ENCODE measurements around the gene PLA2G2D. TPM values are rescaled to one million over a fixed set of nuclear protein-coding genes. Genes with fewer than 3 reads are reported as not detected.

PLA2G2D gene
- total and polyA plus RNA-seq, 2 of the 8 experiments (the other 6 are each of a cell fraction or from before 2014, with no cell fraction given), result not detected

DNA sequence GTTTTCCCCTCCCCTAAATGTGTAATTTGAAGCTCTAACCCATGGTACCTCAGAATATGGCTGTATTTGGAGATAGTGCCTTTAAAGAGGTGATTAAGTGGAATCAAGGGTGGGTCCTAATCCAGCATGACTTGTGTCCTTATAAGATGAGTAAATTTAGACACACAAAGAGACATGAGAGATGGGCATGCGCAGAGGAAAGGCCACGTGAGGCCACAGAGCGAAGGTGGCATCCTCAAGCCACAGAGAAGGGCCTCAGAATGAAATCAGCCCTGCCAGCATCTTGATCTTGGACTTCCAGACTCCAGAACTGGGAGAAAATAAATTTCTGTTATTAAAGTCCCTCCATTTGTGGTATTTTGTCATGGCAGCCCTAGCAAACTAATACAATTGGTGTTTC lies 16.9 kb upstream of the PLA2G2D start:
- Histone ChIP-seq H2BK15ac (ENCODE audit: low read length) (no peak overlapping the region), H3K14ac (ENCODE audit: insufficient read length) (no peak overlapping the region), H3K9me3 (ENCODE audit: insufficient read depth in 2 of 2, low read depth in 1 of 2, low read length in 1 of 2) (no peaks in the 10 kb centered on the region; a peak in 1 of 4 replicates), H2AK5ac (ENCODE audit: low read depth, low read length) (no peak overlapping the region), H4K8ac (ENCODE audit: extremely low read depth, insufficient read depth, low read length) (no peak overlapping the region), H2AFZ (ENCODE audit: low read length) (no peak overlapping the region), H3K4me1 (replicated peaks in 1 of 4; ENCODE audit: control insufficient read depth in 3 of 4, insufficient read depth in 4 of 4, low read length in 3 of 4) (no peaks in the 10 kb centered on the region), H3K23me2 (ENCODE audit: low read depth, low read length) (peaks cover 3% of the 10 kb centered on the region; the same call in 1 of the 2 replicates), H3K79me1 (ENCODE audit: low read depth, low read length) (no peaks in the 10 kb centered on the region), H2BK5ac (ENCODE audit: low read depth, low read length) (no peak overlapping the region), H4K91ac (replicated peaks; ENCODE audit: insufficient read length, low read length) (no peak overlapping the region), H3K56ac (replicated peaks; ENCODE audit: insufficient read length, low read depth, low read length) (no peak overlapping the region), H2BK120ac (replicated peaks; ENCODE audit: low read depth, low read length) (no peak overlapping the region), H4K20me1 (replicated peaks in 1 of 2; ENCODE audit: control insufficient read depth in 1 of 2, insufficient read depth in 2 of 2, low read length in 2 of 2) (no peaks in the 10 kb centered on the region), H3K4ac (replicated peaks; ENCODE audit: insufficient read length, low read depth, low read length) (no peak overlapping the region), H3K23ac (ENCODE audit: insufficient read length) (no peak overlapping the region), H2BK12ac (ENCODE audit: low read depth, low read length) (no peak overlapping the region), H3K36me3 (ENCODE audit: control insufficient read depth in 2 of 4, insufficient read depth in 4 of 4, low read length in 3 of 4) (no peaks in the 10 kb centered on the region), H3K9ac (replicated peaks in 1 of 4; ENCODE audit: extremely low read depth in 1 of 4, low read depth in 3 of 4, low read length in 3 of 4) (no peak overlapping the region), H3K4me2 (ENCODE audit: insufficient read depth in 1 of 2, low read depth in 2 of 2, low read length in 2 of 2) (no peak overlapping the region), H3K18ac (ENCODE audit: extremely low read depth, low read length) (no peak overlapping the region), H3K79me2 (ENCODE audit: control insufficient read depth in 1 of 2, insufficient read depth in 2 of 2, low read length in 2 of 2) (no peaks in the 10 kb centered on the region), H3K27ac (ENCODE audit: low read depth, low read length) (no peak overlapping the region), H3K4me3 (ENCODE audit: extremely low read depth in 1 of 4, insufficient read depth in 2 of 4, low read depth in 3 of 4, low read length in 4 of 4) (no peak overlapping the region), H3K27me3 (replicated peaks in 1 of 4; ENCODE audit: control insufficient read depth in 3 of 4, extremely low read depth in 1 of 4, insufficient read depth in 3 of 4, low read length in 3 of 4) (no peaks in the 10 kb centered on the region), H4K5ac (ENCODE audit: insufficient read length, low read depth, low read length) (no peak overlapping the region), H2BK20ac (ENCODE audit: low read length) (no peak overlapping the region)
- WGBS, 2 experiments (ENCODE audit: extremely low coverage in 1 of 2, insufficient coverage in 1 of 2, insufficient read length in 1 of 2, insufficient replicate concordance in 2 of 2, low coverage in 1 of 2, low lambda C conversion rate in 2 of 2, missing lambda C conversion rate in 1 of 2), result 93% methylated on average over 3 of the region's 3 CpGs; no CpG with 5 or more reads in 1 of the 2 experiments
- CTCF ChIA-PET (ENCODE audit: partially characterized antibody), result no interaction called here
- FAIRE-seq, result no peak
- DNase-seq (ENCODE audit: low read depth in 1 of 2, low spot score in 2 of 2), result no peak
- POLR2A ChIA-PET (ENCODE audit: partially characterized antibody), result no interaction called here
- TF ChIP-seq KDM4A (IDR thresholded peaks at IDR 0.05; ENCODE audit: low read depth, low read length, severe bottlenecking), result no peak
- no peak for TF ChIP-seq SP1 (IDR thresholded peaks at IDR 0.05; ENCODE audit: low read depth, low read length)
- no peak for TF ChIP-seq CREB1 (IDR thresholded peaks at IDR 0.05)
- no peak for TF ChIP-seq RNF2 (IDR thresholded peaks at IDR 0.05; ENCODE audit: borderline replicate concordance, low read depth, low read length, missing control alignments, poor library complexity, severe bottlenecking)
- no peak for TF ChIP-seq CHD1 (IDR thresholded peaks at IDR 0.05; ENCODE audit: low read depth, low read length)
- TF ChIP-seq, protein P1, sequence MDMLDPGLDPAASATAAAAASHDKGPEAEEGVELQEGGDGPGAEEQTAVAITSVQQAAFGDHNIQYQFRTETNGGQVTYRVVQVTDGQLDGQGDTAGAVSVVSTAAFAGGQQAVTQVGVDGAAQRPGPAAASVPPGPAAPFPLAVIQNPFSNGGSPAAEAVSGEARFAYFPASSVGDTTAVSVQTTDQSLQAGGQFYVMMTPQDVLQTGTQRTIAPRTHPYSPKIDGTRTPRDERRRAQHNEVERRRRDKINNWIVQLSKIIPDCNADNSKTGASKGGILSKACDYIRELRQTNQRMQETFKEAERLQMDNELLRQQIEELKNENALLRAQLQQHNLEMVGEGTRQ (IDR thresholded peaks at IDR 0.05; ENCODE audit: low read length), result no peak
- no peak for TF ChIP-seq EGR1 (IDR thresholded peaks at IDR 0.05; ENCODE audit: borderline replicate concordance, low read depth, low read length)
- TF ChIP-seq, protein P2, sequence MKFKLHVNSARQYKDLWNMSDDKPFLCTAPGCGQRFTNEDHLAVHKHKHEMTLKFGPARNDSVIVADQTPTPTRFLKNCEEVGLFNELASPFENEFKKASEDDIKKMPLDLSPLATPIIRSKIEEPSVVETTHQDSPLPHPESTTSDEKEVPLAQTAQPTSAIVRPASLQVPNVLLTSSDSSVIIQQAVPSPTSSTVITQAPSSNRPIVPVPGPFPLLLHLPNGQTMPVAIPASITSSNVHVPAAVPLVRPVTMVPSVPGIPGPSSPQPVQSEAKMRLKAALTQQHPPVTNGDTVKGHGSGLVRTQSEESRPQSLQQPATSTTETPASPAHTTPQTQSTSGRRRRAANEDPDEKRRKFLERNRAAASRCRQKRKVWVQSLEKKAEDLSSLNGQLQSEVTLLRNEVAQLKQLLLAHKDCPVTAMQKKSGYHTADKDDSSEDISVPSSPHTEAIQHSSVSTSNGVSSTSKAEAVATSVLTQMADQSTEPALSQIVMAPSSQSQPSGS (IDR thresholded peaks at IDR 0.05; ENCODE audit: low read length), result no peak
- TF ChIP-seq TAF7 (optimal IDR thresholded peaks at IDR 0.05; ENCODE audit: borderline replicate concordance, low read depth, low read length), result no peak
- TF ChIP-seq MAFK (IDR thresholded peaks at IDR 0.05; ENCODE audit: low read depth, low read length), result no peak
- TF ChIP-seq CEBPB (IDR thresholded peaks at IDR 0.05; ENCODE audit: low read depth, low read length), result no peak
